ENCODE results near the gene USH1G.

The USH1G gene

GRCh38 chr17:74900208-74900607, 22.8 kb downstream of the USH1G start:
- DNase-seq: no peak

DNA sequence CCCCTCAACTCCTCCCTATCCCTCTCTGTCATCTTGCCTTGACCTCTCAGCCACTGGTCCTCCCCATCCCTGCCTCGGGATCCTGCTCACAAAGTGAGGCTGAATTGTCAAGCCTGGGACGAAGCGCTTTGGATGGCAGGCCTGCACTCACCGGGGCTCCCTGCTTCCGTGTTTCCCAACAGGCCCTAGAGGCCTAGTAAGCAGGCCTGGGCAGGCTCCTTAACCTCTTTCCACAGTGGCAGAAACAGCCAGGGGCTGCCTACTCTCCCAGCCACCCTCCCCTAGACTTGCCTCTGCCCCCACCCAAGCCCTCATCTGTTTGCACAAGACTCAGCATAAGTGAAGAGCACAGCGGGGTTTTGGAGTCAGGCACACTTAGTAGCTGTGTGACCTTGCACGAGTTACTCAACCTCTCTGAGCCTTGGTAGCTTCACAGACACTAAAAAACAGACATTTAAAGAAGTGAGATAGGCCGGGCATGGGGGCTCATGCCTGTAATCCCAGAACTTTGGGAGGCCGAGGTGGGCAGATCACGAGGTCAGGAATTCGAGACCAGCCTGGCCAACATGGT, 24.6 kb downstream of the USH1G start:
- DNase-seq: no peak

GRCh38 chr17:74893936-74894671, 29.0 kb downstream of the USH1G start:
- no peak for DNase-seq

DNA sequence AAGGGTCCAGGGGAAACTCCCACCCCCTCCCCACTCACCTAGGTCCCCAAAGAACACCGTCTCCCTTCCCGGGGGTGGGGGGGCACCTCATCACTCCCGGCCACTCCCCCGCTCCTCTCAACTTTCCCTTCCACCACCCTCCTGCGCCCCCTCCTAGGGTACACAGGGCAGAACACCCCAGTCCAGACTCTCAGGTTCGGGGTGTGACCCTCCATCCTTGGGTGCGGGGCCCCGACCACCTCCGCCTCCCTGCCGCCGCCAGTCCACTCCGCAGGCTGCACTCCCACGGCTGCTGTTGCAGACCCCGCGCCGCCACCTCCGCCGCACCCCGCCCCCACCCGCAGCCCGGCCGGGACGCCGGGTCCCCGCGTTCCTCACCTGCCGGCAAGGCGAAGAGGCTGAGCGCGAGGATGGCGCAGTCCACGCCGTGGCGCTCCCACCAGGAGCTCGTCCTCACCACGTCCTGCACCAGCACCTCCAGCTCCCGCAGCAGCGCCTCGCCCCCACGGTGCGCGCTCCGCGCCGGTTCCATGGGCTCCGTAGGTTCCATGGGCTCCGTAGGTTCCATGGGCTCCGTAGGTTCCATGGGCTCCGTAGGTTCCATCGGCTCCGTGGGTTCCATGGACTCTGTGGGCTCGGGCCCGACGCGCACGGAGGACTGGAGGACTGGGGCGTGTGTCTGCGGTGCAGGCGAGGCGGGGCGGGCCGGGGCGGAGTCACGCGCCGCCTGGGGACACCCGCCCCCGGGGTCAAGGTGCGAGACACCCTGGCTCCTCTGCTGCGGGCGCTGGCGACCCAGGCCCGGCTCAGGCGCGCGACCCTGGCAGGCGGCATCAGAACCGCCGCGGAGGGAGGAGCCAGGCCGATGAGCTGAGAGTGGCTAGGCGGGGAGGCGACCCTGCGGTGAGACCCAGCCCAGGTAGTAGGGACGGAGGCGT, 29.8 kb downstream of the USH1G start, which contains the start of gene FADS6:
Gene FADS6, minus strand, starts transcription at position 660 of the 938 bp plus-strand sequence. Its CDS starts 38 bp downstream, at position 622.
- no peak for DNase-seq

GRCh38 chr17:74892013-74892841, 30.8 kb downstream of the USH1G start:
- no peak for DNase-seq

DNA sequence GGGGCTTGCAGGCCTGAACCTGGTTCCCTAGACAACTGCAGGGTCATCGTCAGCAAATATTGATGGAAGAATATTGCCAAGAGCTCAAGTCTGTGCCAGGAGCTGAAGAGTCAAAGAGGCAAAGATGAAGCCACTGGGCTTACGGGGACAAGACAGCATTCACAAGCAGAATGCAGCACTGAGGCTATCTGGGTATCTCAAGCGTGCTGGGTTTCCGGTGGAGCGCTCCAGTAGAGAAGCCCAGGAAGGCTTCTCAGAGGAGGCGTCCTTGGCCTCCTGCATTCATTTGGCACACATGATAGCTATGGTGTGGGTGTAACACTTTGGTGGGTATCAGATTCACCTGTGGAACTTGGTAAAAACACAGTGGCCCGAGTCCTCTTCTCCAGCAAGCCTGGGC, 32.5 kb downstream of the USH1G start:
- DNase-seq: no peak

GRCh38 chr17:74888469-74888868, 34.6 kb downstream of the USH1G start:
- no peak for DNase-seq

DNA sequence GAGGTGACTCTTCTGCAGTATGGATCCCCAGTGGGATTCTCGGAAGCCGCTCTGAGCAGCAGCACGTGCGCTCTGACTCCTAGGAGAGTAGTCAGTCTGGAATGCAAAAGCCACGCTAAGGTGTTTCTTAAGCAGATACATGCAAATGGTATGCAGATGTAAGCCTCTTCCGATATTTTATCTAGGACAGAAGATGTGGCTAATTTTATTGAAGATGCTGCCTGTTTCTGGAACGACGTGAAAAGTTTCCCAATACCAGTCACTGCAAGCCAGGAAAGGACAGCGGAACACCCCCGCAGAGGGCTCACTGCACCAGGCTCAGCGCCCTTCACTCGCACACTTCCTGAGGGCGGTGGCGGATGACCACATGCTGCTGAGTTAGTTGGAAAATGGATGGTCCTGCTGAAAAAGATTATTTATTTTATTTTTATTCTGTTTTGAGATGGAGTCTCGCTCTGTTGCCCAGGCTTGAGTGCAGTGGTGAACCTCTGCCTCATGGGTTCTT, 39.8 kb downstream of the USH1G start:
- DNase-seq: no peak

- no peak for DNase-seq
Measured at GRCh38 chr17:74882517-74883240, 40.4 kb downstream of the USH1G start.

GRCh38 chr17:74881073-74881472, 42.0 kb downstream of the USH1G start:
- DNase-seq: no peak

- no peak for DNase-seq
Measured at GRCh38 chr17:74879308-74879707, 43.7 kb downstream of the USH1G start.

- no peak for DNase-seq
Measured at GRCh38 chr17:74878658-74879057, 44.4 kb downstream of the USH1G start.

- DNase-seq: no peak
Measured at GRCh38 chr17:74877592-74878548, 45.2 kb downstream of the USH1G start.

DNA sequence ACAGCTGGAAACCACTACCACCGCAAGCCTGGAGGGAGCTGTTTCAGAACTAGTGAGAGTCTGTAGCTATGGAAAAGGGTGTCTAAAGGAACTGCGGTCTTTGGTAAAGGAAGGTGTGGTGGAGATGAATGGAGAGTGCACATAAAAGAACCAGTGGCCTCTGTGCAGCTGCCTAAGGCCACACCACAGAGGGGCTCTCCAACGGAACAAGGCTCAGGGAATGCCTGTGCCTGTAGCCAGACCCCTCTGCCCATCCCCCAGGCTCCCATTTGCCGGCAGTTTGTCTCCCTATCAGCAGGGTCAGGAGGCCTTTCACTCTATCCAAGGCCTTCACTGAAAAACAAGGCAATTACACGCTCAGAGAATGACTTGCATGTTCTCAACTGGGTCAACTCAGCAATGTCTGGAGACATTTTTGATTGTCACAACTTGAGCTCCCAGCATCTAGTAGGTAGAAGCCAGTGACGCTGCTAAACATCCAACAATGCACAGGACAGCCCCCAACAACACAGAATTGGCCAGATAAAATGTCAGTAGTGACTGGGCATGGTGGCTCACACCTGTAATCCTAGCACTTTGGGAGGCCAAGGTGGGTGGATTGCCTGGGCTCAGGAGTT, 47.0 kb downstream of the USH1G start:
- DNase-seq: no peak

- DNase-seq: no peak
Measured at GRCh38 chr17:74875155-74875976, 47.7 kb downstream of the USH1G start.

- no peak for DNase-seq
Measured at GRCh38 chr17:74874615-74875037, 48.4 kb downstream of the USH1G start.

DNA sequence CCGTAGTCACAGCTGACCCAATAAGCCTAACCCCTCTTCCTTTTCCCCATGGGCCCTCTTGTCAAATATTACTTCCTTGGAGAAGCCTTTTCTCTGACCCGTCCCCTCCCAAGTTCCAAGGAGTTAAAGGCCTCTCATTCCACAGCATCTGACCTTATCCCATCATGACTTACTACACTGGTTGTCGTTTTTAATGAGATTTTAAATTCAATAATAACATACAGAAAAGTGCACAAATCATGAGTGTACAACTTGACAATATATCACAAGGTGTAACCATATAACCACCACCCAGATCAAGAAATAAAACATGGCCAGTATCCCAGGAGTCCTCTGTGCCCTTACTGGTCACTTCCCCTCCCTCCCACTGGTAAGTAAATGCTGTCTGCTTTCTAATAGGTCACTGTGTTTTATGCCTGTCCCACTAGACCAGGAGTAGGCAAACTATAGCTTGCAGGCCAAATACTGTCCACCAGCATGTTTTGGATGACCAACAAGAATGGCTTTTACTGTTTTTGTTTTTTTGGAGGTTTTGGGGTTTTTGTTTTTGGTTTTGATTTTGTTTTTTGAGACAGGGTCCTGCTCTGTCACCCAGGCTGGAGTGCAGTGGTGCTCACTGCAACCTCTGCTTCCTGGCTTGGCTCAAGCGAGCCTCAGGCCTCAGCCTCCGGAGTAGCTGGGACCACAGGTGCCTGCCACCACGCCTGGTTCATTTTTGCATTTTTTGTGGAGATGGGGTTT, 49.0 kb downstream of the USH1G start:
- DNase-seq: peak; percentile 58

Data from hematopoietic multipotent progenitor cell treated with erythropoietin and hydrocortisone succinate and interleukin-3 and kit ligand, for 6 days (in vitro differentiated cells).